Hypothalamus (tissue), 51 donors: ENCODE data around the gene SLC44A4.

Experiments
- DNase-seq, 51 donors: peaks; one replicate each; lab custom pipeline; 2025; lab: John Stamatoyannopoulos, UW

SLC44A4 gene

DNA sequence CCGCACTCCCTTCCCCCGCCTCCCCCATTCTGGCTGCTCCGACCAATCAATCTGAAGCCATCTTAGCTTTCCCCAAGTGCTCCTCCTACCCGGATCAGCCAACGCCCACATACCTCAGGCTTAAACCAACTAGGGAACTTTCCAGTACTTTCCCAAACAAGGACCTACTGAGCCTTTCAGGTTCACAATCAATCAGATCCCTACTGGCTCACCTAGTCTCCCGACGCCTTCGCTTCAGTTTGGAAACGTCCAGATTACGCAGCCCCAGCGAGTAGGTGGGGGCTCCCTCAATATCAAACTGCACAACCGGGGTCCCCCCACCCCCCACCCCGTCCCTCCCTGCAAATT, 64.1 kb downstream of the SLC44A4 start:
- DNase-seq: peak in 49 of 51 donors; percentile 59 to 97 (median 89)

DNA sequence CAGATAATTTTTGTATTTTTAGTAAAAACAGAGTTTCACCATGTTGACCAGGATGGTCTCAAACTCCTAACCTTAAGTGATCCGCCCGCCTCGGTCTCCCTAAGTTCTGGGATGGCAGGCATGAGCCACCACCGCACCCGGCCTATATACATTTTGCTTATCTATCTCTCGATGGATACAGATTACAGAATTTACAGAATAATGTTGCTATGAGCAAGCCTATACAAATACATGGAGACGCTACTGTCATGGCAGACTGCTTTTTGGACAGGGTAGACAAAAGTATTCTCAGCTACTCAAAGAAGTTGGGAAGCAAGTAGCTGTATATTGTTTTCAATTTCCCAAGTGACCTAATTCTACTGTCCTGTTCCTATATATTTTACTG, 65.3 kb downstream of the SLC44A4 start:
- no peak for DNase-seq
